Measurements from ENCODE around the gene ATL3. TPM values are rescaled to one million over a fixed set of nuclear protein-coding genes. Genes with fewer than 3 reads are reported as not detected.
A peak's percentile ranks its signal among the peaks of the same experiment; 100 is the strongest.

The ATL3 gene
- total and polyA plus RNA-seq, 2 of the 13 experiments (the other 11 are each of a cell fraction or from before 2014, with no cell fraction given), result not detected

- Histone ChIP-seq H3K9me3 (ENCODE audit: low read length) (no peaks in the 10 kb centered on the region), H4K20me1 (ENCODE audit: insufficient read depth, low read length) (no peaks in the 10 kb centered on the region), H3K4me1 (ENCODE audit: insufficient read depth, low read length) (peaks cover 24% of the 10 kb centered on the region), H3K79me2 (ENCODE audit: insufficient read depth, low read length) (no peaks in the 10 kb centered on the region), H3K27me3 (ENCODE audit: control insufficient read depth in 1 of 2, insufficient read depth in 2 of 2, low read length in 2 of 2) (no peaks in the 10 kb centered on the region), H3K9ac (ENCODE audit: insufficient read depth, low read depth, low read length) (no peak overlapping the region), H3K4me3 (replicated peaks in 1 of 3; ENCODE audit: insufficient read depth in 1 of 3, low read depth in 2 of 3, low read length in 3 of 3) (no peak overlapping the region), H3K4me2 (ENCODE audit: low read depth, low read length) (no peak overlapping the region), H2AFZ (ENCODE audit: low read length) (no peak overlapping the region), H3K27ac (ENCODE audit: extremely low read length, insufficient read depth, low read length) (no peak overlapping the region), H3K36me3 (replicated peaks in 1 of 2; ENCODE audit: control insufficient read depth in 1 of 2, insufficient read depth in 2 of 2, low read length in 2 of 2) (no peaks in the 10 kb centered on the region)
- FAIRE-seq, result no peak
- no peak for ATAC-seq
- no peak for DNase-seq (ENCODE audit: low spot score)
- ChIA-PET CTCF (ENCODE audit: low intra/inter-chr PET ratio, low total read pairs) (no interaction called here), POLR2A (no interaction called here)
- in situ Hi-C loops (cut with HindIII; ENCODE audit: extremely low pct_ligation_motif_present, low pct_unique_long_range_greater_than_20kb), result no loop called here
- intact Hi-C loops (cut with micrococcal nuclease; ENCODE audit: unreplicated experiment), result no loop called here
- WGBS (ENCODE audit: low lambda C conversion rate), result 73% methylated on average over 7 of the region's 7 CpGs
- BruUV-seq (replicated peaks), result no TSS peak
- TF ChIP-seq, protein P1, sequence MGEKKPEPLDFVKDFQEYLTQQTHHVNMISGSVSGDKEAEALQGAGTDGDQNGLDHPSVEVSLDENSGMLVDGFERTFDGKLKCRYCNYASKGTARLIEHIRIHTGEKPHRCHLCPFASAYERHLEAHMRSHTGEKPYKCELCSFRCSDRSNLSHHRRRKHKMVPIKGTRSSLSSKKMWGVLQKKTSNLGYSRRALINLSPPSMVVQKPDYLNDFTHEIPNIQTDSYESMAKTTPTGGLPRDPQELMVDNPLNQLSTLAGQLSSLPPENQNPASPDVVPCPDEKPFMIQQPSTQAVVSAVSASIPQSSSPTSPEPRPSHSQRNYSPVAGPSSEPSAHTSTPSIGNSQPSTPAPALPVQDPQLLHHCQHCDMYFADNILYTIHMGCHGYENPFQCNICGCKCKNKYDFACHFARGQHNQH (CRISPR knock-in tag; IDR thresholded peaks at IDR 0.05), result no peak
- TF ChIP-seq KDM1A (CRISPR knock-in tag; IDR thresholded peaks at IDR 0.05) (no peak), ADNP (CRISPR knock-in tag; IDR thresholded peaks at IDR 0.05) (no peak), RCOR2 (CRISPR knock-in tag; IDR thresholded peaks at IDR 0.05) (no peak), DDIT3 (CRISPR knock-in tag; IDR thresholded peaks at IDR 0.05) (no peak), ZNF282 (IDR thresholded peaks at IDR 0.05; ENCODE audit: partially characterized antibody) (no peak), ZNF317 (CRISPR knock-in tag; IDR thresholded peaks at IDR 0.05) (no peak), GATAD2A (CRISPR knock-in tag; IDR thresholded peaks at IDR 0.05) (no peak), ZNF263 (CRISPR knock-in tag; IDR thresholded peaks at IDR 0.05) (peak; percentile 58; the same call in 1 of the 2 replicates), ZNF256 (CRISPR knock-in tag; conservative IDR thresholded peaks at IDR 0.05) (no peak), ZNF496 (CRISPR knock-in tag; IDR thresholded peaks at IDR 0.05; ENCODE audit: insufficient replicate concordance) (no peak)
- TF ChIP-seq, protein P2, sequence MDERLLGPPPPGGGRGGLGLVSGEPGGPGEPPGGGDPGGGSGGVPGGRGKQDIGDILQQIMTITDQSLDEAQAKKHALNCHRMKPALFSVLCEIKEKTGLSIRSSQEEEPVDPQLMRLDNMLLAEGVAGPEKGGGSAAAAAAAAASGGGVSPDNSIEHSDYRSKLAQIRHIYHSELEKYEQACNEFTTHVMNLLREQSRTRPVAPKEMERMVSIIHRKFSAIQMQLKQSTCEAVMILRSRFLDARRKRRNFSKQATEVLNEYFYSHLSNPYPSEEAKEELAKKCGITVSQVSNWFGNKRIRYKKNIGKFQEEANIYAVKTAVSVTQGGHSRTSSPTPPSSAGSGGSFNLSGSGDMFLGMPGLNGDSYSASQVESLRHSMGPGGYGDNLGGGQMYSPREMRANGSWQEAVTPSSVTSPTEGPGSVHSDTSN (CRISPR knock-in tag; IDR thresholded peaks at IDR 0.05), result peak; percentile 55; the same call in 1 of the 2 replicates
- TF ChIP-seq, protein P3, sequence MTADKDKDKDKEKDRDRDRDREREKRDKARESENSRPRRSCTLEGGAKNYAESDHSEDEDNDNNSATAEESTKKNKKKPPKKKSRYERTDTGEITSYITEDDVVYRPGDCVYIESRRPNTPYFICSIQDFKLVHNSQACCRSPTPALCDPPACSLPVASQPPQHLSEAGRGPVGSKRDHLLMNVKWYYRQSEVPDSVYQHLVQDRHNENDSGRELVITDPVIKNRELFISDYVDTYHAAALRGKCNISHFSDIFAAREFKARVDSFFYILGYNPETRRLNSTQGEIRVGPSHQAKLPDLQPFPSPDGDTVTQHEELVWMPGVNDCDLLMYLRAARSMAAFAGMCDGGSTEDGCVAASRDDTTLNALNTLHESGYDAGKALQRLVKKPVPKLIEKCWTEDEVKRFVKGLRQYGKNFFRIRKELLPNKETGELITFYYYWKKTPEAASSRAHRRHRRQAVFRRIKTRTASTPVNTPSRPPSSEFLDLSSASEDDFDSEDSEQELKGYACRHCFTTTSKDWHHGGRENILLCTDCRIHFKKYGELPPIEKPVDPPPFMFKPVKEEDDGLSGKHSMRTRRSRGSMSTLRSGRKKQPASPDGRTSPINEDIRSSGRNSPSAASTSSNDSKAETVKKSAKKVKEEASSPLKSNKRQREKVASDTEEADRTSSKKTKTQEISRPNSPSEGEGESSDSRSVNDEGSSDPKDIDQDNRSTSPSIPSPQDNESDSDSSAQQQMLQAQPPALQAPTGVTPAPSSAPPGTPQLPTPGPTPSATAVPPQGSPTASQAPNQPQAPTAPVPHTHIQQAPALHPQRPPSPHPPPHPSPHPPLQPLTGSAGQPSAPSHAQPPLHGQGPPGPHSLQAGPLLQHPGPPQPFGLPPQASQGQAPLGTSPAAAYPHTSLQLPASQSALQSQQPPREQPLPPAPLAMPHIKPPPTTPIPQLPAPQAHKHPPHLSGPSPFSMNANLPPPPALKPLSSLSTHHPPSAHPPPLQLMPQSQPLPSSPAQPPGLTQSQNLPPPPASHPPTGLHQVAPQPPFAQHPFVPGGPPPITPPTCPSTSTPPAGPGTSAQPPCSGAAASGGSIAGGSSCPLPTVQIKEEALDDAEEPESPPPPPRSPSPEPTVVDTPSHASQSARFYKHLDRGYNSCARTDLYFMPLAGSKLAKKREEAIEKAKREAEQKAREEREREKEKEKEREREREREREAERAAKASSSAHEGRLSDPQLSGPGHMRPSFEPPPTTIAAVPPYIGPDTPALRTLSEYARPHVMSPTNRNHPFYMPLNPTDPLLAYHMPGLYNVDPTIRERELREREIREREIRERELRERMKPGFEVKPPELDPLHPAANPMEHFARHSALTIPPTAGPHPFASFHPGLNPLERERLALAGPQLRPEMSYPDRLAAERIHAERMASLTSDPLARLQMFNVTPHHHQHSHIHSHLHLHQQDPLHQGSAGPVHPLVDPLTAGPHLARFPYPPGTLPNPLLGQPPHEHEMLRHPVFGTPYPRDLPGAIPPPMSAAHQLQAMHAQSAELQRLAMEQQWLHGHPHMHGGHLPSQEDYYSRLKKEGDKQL (CRISPR knock-in tag; IDR thresholded peaks at IDR 0.05; ENCODE audit: low read depth), result no peak
- TF ChIP-seq, protein P4, sequence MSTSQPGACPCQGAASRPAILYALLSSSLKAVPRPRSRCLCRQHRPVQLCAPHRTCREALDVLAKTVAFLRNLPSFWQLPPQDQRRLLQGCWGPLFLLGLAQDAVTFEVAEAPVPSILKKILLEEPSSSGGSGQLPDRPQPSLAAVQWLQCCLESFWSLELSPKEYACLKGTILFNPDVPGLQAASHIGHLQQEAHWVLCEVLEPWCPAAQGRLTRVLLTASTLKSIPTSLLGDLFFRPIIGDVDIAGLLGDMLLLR (CRISPR knock-in tag; IDR thresholded peaks at IDR 0.05), result no peak
These were observed 71.7 kb downstream of the ATL3 start for GRCh38 chr11:63599211-63600122.

Data from HepG2 (cell line).